Stimulated activated CD8-positive, alpha-beta memory T cell treated with anti-CD3 and anti-CD28 coated beads, Interleukin-4, amount 100 ng/mL, for 48 hours (primary cell): Measurements from ENCODE around the gene PTBP1.

Source experiments
- DNase-seq: peaks from one replicate; pipeline ENCODE4 v3.0.0-alpha.2; 2020

The PTBP1 gene

GRCh38 chr19:855566-856120 lies 58.4 kb downstream of the PTBP1 start:
- no peak for DNase-seq

DNA sequence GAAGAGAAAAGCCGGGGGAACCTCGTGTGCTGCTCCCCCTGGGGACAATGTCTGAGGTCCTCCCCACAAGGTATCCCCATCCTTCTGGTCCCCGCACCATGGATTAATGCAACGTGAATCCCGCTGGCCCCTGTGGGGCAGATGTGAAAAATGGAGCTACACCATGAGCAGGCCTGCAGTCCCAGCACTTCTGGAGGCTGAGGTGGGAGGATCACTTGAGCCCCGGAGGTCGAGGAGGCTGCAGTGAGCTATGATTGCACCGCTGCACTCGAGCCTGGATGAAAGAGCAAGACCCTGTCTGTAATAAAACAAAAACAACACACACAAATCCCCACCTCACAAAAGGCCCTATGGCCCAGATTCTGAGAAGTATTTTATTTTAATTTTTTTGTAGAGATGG lies 61.0 kb downstream of the PTBP1 start:
- no peak for DNase-seq

- DNase-seq: no peak
Observed at GRCh38 chr19:858868-859843, 61.9 kb downstream of the PTBP1 start, which contains the start of gene CFD. Gene CFD, plus strand, starts transcription at chr19:859664. Its CDS starts 26 bp downstream, at chr19:859690.

- no peak for DNase-seq
Observed at GRCh38 chr19:861141-861755, 64.0 kb downstream of the PTBP1 start.
